ENCODE measurements around the gene GALNTL6. TPM values are rescaled to one million over a fixed set of nuclear protein-coding genes. Genes with fewer than 3 reads are reported as not detected.

GALNTL6 gene
- total RNA-seq, 1 donor from 2014 or later: 0.13 TPM

GRCh38 chr4:172573899-172574298, 760.7 kb downstream of the GALNTL6 start:
- H3K4me3 ChIP-seq (ENCODE audit: low read depth, low read length): no peak overlapping the region
- no peak for TF ChIP-seq CTCF (IDR thresholded peaks at IDR 0.05; ENCODE audit: insufficient read depth, low read length, poor library complexity, severe bottlenecking)
- H3K27me3 ChIP-seq (ENCODE audit: control insufficient read depth, insufficient read depth, low read length): no peaks in the 10 kb centered on the region
- H3K36me3 ChIP-seq (ENCODE audit: control insufficient read depth, insufficient read depth, low read length): no peaks in the 10 kb centered on the region
- DNase-seq (ENCODE audit: low read depth): no peak

DNA sequence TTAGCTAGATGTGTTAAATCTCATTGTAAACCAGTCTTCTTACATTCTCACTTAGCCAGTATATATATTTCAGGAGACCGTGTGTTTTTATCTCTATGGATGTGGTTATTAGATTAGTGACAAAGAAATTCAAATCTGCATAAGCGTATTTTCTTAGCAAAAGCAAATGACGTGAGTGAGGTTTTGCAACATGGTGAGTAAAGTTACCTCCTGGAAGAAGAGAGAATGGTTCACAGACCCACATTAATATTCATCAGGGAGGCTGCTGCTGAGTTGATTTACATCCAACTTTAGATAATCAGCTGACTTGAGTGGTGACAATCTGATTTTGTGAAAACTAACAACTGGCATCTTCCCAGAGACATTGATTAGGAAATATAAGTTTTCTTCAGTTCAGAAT, 765.5 kb downstream of the GALNTL6 start:
- H3K36me3 ChIP-seq (ENCODE audit: control insufficient read depth, insufficient read depth, low read length): no peaks in the 10 kb centered on the region
- DNase-seq (ENCODE audit: low read depth): no peak
- TF ChIP-seq CTCF (IDR thresholded peaks at IDR 0.05; ENCODE audit: insufficient read depth, low read length, poor library complexity, severe bottlenecking): no peak
- H3K27me3 ChIP-seq (ENCODE audit: control insufficient read depth, insufficient read depth, low read length): no peaks in the 10 kb centered on the region
- H3K4me3 ChIP-seq (ENCODE audit: low read depth, low read length): no peak overlapping the region

GRCh38 chr4:172584816-172585215, 771.6 kb downstream of the GALNTL6 start:
- DNase-seq (ENCODE audit: low read depth): no peak
- no peak overlapping the region for H3K4me3 ChIP-seq (ENCODE audit: low read depth, low read length)
- TF ChIP-seq CTCF (IDR thresholded peaks at IDR 0.05; ENCODE audit: insufficient read depth, low read length, poor library complexity, severe bottlenecking): no peak

GRCh38 chr4:172596206-172596605, 783.0 kb downstream of the GALNTL6 start:
- no peak for DNase-seq (ENCODE audit: low read depth)
- peak; percentile 9 for TF ChIP-seq CTCF (IDR thresholded peaks at IDR 0.05; ENCODE audit: insufficient read depth, low read length, poor library complexity, severe bottlenecking)
- no peaks in the 10 kb centered on the region for H3K36me3 ChIP-seq (ENCODE audit: control insufficient read depth, insufficient read depth, low read length)
- no peak overlapping the region for H3K4me3 ChIP-seq (ENCODE audit: low read depth, low read length)
- H3K27me3 ChIP-seq (ENCODE audit: control insufficient read depth, insufficient read depth, low read length): no peaks in the 10 kb centered on the region

More at GRCh38 chr4:172584816-172585215, 771.6 kb downstream of the GALNTL6 start:
- H3K36me3 ChIP-seq (ENCODE audit: control insufficient read depth, insufficient read depth, low read length): no peaks in the 10 kb centered on the region
- H3K27me3 ChIP-seq (ENCODE audit: control insufficient read depth, insufficient read depth, low read length): no peaks in the 10 kb centered on the region

- Histone ChIP-seq H3K36me3 (ENCODE audit: control insufficient read depth, insufficient read depth, low read length) (no peaks in the 10 kb centered on the region), H3K4me3 (ENCODE audit: low read depth, low read length) (no peak overlapping the region), H3K27me3 (ENCODE audit: control insufficient read depth, insufficient read depth, low read length) (no peaks in the 10 kb centered on the region)
- no peak for TF ChIP-seq CTCF (IDR thresholded peaks at IDR 0.05; ENCODE audit: insufficient read depth, low read length, poor library complexity, severe bottlenecking)
- no peak for DNase-seq (ENCODE audit: low read depth)
These were observed 786.4 kb downstream of the GALNTL6 start for GRCh38 chr4:172599554-172599953.

GRCh38 chr4:172601195-172601594, 788.0 kb downstream of the GALNTL6 start:
- H3K36me3 ChIP-seq (ENCODE audit: control insufficient read depth, insufficient read depth, low read length): no peaks in the 10 kb centered on the region
- no peaks in the 10 kb centered on the region for H3K27me3 ChIP-seq (ENCODE audit: control insufficient read depth, insufficient read depth, low read length)
- TF ChIP-seq CTCF (IDR thresholded peaks at IDR 0.05; ENCODE audit: insufficient read depth, low read length, poor library complexity, severe bottlenecking): no peak
- no peak for DNase-seq (ENCODE audit: low read depth)
- H3K4me3 ChIP-seq (ENCODE audit: low read depth, low read length): no peak overlapping the region

All from kidney epithelial cell (primary cell).